Measurements from ENCODE around the gene IRF5. TPM values are rescaled to one million over a fixed set of nuclear protein-coding genes. Genes with fewer than 3 reads are reported as not detected.
"Not testable (repeated sequence)": the region's sequence is repeated elsewhere in the genome, so short reads cannot be mapped to it uniquely, and the experiment has no call there.

IRF5 gene
- polyA plus RNA-seq, 1 donor (not counting 4 experiments of a cell fraction or from before 2014, with no cell fraction given), result 0.88 TPM

- no peak for TF ChIP-seq CTCF (optimal IDR thresholded peaks at IDR 0.05 in 1 of 3, IDR thresholded peaks at IDR 0.05 in 1 of 3, conservative IDR thresholded peaks at IDR 0.05 in 1 of 3; ENCODE audit: extremely low read depth in 1 of 3, insufficient read depth in 2 of 3, low read length in 3 of 3)
- TF ChIP-seq EZH2 (IDR thresholded peaks at IDR 0.05; ENCODE audit: low read length), result no peak
- dilution Hi-C loops (cut with MboI; ENCODE audit: extremely low pct_ligation_motif_present, low sequenced_read_pairs), result no loop called here
- Histone ChIP-seq H3K79me2 (ENCODE audit: control insufficient read depth, insufficient read depth, low read length) (no peaks in the 10 kb centered on the region), H3K9ac (ENCODE audit: control insufficient read depth, extremely low read depth, insufficient read depth, low read length) (no peak overlapping the region), H3K9me1 (ENCODE audit: control insufficient read depth, extremely low read depth, insufficient read depth, low read length) (no peaks in the 10 kb centered on the region), H3K27ac (ENCODE audit: control insufficient read depth, insufficient read depth, low read length) (no peak overlapping the region), H3K27me3 (ENCODE audit: control insufficient read depth, extremely low read depth, insufficient read depth, low read length) (peaks cover 22% of the 10 kb centered on the region), H2AFZ (ENCODE audit: control insufficient read depth, low read length) (no peak overlapping the region), H4K20me1 (ENCODE audit: control insufficient read depth, extremely low read depth, insufficient read depth, low read length) (no peaks in the 10 kb centered on the region), H3K4me2 (ENCODE audit: control insufficient read depth, extremely low read depth, insufficient read depth, low read depth, low read length) (no peak overlapping the region), H3K36me3 (ENCODE audit: control insufficient read depth in 2 of 2, extremely low read depth in 1 of 2, insufficient read depth in 2 of 2, low read length in 2 of 2) (no peaks in the 10 kb centered on the region), H3K9me3 (ENCODE audit: control insufficient read depth, low read depth, low read length) (no peaks in the 10 kb centered on the region), H3K4me3 (ENCODE audit: control insufficient read depth in 2 of 3, extremely low read depth in 1 of 3, insufficient read depth in 2 of 3, low read depth in 1 of 3, low read length in 3 of 3) (no peak overlapping the region), H3K4me1 (ENCODE audit: control insufficient read depth, extremely low read depth, insufficient read depth, low read length) (no peaks in the 10 kb centered on the region)
- FAIRE-seq (no peak), DNase-seq (ENCODE audit: low read depth, low spot score) (no peak)
These were observed 3.7 kb downstream of the IRF5 start for GRCh38 chr7:128941323-128941890.

- dilution Hi-C loops (cut with MboI; ENCODE audit: extremely low pct_ligation_motif_present, low sequenced_read_pairs), result no loop called here
- TF ChIP-seq EZH2 (IDR thresholded peaks at IDR 0.05; ENCODE audit: low read length) (no peak), CTCF (optimal IDR thresholded peaks at IDR 0.05 in 1 of 3, IDR thresholded peaks at IDR 0.05 in 1 of 3, conservative IDR thresholded peaks at IDR 0.05 in 1 of 3; ENCODE audit: extremely low read depth in 1 of 3, insufficient read depth in 2 of 3, low read length in 3 of 3) (no peak)
These were observed 4.3 kb downstream of the IRF5 start for GRCh38 chr7:128941946-128942526.

GRCh38 chr7:128943251-128943650 is 5.5 kb downstream of the IRF5 start:
- FAIRE-seq; dilution Hi-C loops (cut with MboI; ENCODE audit: extremely low pct_ligation_motif_present, low sequenced_read_pairs); DNase-seq (ENCODE audit: low read depth, low spot score): not testable (repeated sequence)

More at GRCh38 chr7:128941946-128942526, 4.3 kb downstream of the IRF5 start:
- H3K27ac ChIP-seq (ENCODE audit: control insufficient read depth, insufficient read depth, low read length), result no peak overlapping the region
- DNase-seq (ENCODE audit: low read depth, low spot score) (no peak), FAIRE-seq (no peak)
- no peak overlapping the region for H3K4me2 ChIP-seq (ENCODE audit: control insufficient read depth, extremely low read depth, insufficient read depth, low read depth, low read length)
- H3K27me3 ChIP-seq (ENCODE audit: control insufficient read depth, extremely low read depth, insufficient read depth, low read length), result peaks cover 17% of the 10 kb centered on the region
- H4K20me1 ChIP-seq (ENCODE audit: control insufficient read depth, extremely low read depth, insufficient read depth, low read length), result no peaks in the 10 kb centered on the region
- H3K9me3 ChIP-seq (ENCODE audit: control insufficient read depth, low read depth, low read length), result no peaks in the 10 kb centered on the region
- no peak overlapping the region for H2AFZ ChIP-seq (ENCODE audit: control insufficient read depth, low read length)
- no peaks in the 10 kb centered on the region for H3K36me3 ChIP-seq (ENCODE audit: control insufficient read depth in 2 of 2, extremely low read depth in 1 of 2, insufficient read depth in 2 of 2, low read length in 2 of 2)
- H3K9me1 ChIP-seq (ENCODE audit: control insufficient read depth, extremely low read depth, insufficient read depth, low read length), result no peaks in the 10 kb centered on the region
- H3K4me3 ChIP-seq (ENCODE audit: control insufficient read depth in 2 of 3, extremely low read depth in 1 of 3, insufficient read depth in 2 of 3, low read depth in 1 of 3, low read length in 3 of 3), result no peak overlapping the region
- H3K4me1 ChIP-seq (ENCODE audit: control insufficient read depth, extremely low read depth, insufficient read depth, low read length), result no peaks in the 10 kb centered on the region
- no peak overlapping the region for H3K9ac ChIP-seq (ENCODE audit: control insufficient read depth, extremely low read depth, insufficient read depth, low read length)
- no peaks in the 10 kb centered on the region for H3K79me2 ChIP-seq (ENCODE audit: control insufficient read depth, insufficient read depth, low read length)

More at GRCh38 chr7:128943251-128943650, 5.5 kb downstream of the IRF5 start:
- not testable (repeated sequence) for H3K36me3 ChIP-seq (ENCODE audit: control insufficient read depth in 2 of 2, extremely low read depth in 1 of 2, insufficient read depth in 2 of 2, low read length in 2 of 2); H3K4me3 ChIP-seq (ENCODE audit: control insufficient read depth in 2 of 3, extremely low read depth in 1 of 3, insufficient read depth in 2 of 3, low read depth in 1 of 3, low read length in 3 of 3); H3K27me3 ChIP-seq (ENCODE audit: control insufficient read depth, extremely low read depth, insufficient read depth, low read length); H3K9ac ChIP-seq (ENCODE audit: control insufficient read depth, extremely low read depth, insufficient read depth, low read length); H3K4me1 ChIP-seq (ENCODE audit: control insufficient read depth, extremely low read depth, insufficient read depth, low read length); H3K9me1 ChIP-seq (ENCODE audit: control insufficient read depth, extremely low read depth, insufficient read depth, low read length); H3K4me2 ChIP-seq (ENCODE audit: control insufficient read depth, extremely low read depth, insufficient read depth, low read depth, low read length); H4K20me1 ChIP-seq (ENCODE audit: control insufficient read depth, extremely low read depth, insufficient read depth, low read length); H3K9me3 ChIP-seq (ENCODE audit: control insufficient read depth, low read depth, low read length); H3K27ac ChIP-seq (ENCODE audit: control insufficient read depth, insufficient read depth, low read length); H3K79me2 ChIP-seq (ENCODE audit: control insufficient read depth, insufficient read depth, low read length); H2AFZ ChIP-seq (ENCODE audit: control insufficient read depth, low read length)
